ENCODE measurements around the gene FLRT2.

The FLRT2 gene

DNA sequence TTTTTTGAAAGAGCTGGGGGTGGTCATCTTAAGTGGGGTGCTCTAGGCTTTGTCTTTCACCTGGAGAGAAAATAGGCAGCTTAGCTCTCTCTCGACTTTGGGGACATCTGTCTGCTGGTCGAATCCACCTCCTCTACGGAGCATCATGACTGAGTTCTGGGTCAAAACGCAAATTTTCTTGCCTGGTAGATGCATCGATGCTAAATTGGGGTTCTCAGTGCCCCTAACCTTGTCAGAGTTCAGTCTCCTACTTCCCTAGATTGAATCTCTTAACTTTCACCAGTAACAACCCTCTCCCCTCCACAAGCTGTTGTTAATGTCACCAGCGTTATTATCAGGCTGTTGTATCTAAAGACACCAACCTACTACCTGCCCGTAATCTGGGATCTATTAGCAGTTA, 682 bp downstream of the FLRT2 start:
- no peak for DNase-seq (ENCODE audit: low read depth, low spot score)

DNA sequence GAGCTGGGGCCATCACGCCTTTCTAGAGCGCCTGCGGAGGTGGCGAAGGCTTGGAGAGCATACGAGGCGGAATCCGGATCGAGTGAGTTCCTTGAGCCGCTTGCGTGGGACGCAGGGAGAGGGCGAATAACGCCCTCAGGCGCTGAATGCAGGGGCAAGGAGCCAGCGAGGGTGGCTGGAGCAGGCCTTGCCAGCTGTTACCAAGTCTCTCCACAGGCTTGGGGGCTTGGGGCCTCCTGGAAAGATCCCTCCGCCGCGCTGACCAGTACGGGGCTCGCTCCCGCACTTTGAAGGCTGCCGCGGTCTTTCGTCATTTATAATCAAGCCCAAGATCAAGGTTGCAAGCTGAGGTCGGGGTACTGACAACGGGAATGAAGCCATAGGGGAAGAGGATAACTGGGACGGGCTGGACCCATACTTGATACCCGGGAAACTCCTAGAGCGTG, 1.2 kb downstream of the FLRT2 start:
- DNase-seq (ENCODE audit: low read depth, low spot score), result no peak

DNA sequence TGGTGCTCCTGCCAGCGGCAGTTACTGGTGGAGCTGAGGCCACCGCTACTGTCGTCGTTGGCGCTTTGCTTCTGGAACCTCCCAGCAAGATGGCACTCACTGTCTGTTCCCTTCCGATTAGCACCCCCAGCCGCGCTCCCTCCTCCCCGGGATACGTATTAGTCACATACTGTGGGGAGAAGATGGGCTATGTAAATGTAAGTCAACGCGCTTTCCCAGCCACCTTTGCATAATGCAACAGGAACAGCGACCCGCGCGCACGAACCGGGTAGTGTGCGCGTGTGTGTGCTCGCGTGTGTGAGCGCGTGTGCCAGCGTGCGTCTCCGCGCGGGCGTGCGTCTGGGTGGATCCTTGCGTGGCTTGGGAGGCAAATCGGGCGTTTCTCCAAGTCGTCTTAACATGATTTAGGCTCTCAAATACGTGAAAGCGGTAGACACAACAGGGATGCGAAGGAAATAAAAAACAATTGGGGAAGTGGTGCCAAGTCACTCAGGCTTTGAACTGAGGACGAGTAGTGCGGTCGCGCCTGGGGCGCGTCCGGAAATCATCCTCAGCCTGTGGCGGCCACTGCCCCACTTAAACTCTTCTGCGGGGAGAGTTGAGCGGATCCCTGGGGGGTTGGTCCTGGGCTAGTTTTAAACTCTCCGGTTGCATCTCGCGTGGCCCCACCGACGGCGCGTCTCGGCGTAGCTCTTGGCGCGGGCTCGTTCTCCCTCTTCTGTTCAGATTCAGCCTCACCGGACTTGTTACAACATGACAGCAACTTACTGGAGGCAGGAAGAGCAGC, 1.8 kb downstream of the FLRT2 start:
- DNase-seq (ENCODE audit: low read depth, low spot score), result no peak

DNA sequence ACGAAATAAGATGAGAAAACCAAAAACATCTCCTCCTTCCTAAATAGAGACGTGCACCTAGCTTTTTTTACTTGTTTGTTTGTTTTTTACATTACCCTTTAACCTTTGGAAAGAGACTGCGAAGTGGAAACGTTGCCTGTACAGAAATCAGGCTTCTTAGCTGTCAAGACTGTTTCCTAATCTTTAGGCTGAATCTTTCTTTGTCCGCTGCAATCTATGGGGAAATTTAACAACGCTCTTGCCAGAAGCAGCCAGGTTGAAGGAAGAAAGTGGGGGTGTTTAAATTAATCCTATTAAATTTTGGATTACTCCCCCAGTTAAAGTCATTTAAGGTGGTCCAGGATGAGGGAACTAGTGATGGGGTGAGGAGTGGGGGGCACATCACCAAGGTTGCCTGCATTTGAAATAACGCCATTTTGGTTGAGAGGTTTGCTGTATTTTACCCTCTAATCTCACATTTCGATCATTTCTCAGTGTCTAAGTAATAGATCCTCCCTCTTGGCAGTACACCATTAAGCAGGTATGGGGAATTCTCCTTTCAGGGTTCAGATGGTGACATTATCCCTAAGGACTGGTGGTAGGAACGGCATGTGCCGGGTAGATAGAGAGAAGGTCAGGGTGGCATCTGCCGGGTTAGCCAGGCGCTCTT, 2.6 kb downstream of the FLRT2 start:
- DNase-seq (ENCODE audit: low read depth, low spot score), result no peak

DNA sequence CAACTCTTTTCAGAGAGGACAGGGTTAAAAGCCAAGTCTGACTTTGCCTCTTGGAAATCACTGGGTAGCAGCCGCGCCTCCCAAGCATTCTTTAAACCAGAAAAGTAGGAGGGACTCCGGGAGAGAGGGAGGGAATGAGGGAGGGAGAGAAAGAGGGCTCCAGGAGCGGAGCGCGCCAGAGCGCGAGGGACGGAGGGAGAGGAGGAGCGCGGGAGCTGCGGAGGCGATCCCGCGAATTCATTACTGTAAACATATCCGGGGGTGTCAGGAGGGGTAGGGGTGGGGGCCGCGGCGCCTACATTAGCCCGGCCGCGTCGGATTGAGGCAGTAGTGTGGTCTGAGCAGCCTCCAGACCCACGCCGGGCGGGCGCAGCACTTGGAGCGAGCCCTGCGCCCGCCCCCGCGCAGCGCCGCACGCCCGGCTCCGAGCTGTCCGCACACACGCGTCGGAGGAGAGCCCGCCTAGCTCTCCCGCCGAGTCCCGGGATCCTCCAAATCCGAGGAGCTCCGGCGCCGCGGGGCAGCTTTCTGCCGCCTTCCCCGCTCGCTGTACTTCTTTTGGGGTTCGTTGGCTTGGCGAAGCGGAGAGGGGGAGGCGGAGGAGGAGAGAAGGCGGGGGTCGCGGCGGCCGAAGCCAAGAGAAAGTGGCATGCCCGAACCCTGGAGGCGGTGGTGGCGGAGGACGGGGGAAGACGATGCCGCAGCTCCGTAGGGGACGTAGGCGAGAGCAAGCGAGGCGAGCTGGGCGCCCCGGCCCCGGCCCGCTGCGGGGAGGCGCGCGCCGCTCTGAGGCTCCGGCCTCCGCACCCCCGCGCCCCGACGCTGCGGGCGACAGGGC, 3.3 kb downstream of the FLRT2 start:
- no peak for DNase-seq (ENCODE audit: low read depth, low spot score)

DNA sequence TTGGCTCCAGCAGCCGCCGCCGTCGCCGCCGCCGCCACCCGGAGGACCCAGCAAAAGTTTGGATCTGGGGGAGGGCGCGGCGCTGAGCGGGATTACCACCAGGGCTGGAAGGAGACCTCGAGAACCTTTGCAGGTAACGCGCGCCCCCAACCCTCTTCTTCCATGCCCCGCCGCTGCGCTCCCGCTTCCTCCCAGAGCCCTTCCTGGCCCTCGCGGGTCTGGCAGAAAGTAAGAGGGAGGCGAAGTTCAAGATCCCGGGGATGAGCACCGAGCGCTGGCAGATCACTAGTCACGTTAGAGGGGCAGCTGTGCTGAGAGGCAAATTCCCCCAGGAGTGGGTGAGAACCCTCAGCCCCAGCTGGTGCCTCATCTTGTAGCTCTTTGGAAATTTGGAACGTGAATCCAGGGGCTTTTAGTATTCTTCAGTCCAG, 3.9 kb downstream of the FLRT2 start:
- no peak for DNase-seq (ENCODE audit: low read depth, low spot score)

DNA sequence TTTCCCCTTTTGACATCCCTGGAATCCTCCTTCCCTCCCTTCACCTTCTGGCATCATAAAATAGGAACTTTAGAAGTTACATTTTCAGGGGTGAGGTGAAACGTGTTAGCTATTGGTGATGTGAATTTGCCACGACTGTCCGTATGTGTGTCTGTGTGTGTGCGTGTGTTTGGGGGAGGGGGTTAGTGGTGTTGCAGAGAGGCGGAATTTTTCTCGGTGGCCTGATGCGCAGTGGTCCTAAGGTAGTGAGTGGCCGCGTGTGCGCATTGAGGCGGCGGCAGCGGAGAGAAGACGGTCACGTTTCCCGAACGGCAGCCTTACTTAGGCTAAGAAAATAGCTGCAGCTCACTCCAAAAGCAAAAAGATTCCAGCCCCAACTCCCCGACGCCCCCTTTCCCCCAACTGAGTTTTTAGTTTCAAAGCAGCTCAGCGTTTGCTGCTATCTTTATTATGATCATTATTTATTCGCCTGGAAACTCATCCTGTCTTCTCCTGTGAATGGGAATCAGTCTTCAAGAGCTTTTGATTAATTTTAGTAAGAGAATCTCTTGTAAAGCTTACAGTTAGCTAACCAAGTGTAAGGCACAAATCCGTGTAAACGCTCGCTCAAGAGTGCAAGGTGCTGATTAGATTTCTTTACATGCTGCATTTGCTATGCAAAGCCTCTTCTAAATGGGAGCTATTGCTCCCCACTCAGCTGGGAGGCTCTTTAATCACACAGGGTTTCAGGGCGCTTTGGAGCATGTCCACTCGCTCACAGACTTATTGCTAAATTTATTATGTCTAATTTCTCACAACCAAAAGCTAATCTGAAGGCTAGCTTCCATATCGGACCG, 4.7 kb downstream of the FLRT2 start:
- DNase-seq (ENCODE audit: low read depth, low spot score), result no peak

DNA sequence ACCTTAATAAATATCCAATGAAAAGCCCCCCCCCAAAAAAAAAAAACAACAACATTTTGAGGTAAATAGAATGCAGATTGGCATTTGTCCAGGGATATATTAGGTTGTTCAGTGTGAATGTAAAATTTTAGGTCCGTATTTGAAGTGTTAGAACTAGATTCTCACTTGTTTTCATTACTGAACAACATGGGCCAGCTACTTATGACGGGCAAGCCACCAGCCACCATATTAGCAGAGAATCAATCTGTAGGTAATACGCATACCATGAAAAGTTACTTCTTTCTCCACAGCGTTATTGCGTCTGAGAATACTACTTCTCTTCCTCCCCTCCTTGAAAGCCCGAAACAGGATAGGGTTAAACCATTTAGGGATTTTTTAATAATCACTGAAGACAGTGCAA, 5.4 kb downstream of the FLRT2 start:
- no peak for DNase-seq (ENCODE audit: low read depth, low spot score)

DNA sequence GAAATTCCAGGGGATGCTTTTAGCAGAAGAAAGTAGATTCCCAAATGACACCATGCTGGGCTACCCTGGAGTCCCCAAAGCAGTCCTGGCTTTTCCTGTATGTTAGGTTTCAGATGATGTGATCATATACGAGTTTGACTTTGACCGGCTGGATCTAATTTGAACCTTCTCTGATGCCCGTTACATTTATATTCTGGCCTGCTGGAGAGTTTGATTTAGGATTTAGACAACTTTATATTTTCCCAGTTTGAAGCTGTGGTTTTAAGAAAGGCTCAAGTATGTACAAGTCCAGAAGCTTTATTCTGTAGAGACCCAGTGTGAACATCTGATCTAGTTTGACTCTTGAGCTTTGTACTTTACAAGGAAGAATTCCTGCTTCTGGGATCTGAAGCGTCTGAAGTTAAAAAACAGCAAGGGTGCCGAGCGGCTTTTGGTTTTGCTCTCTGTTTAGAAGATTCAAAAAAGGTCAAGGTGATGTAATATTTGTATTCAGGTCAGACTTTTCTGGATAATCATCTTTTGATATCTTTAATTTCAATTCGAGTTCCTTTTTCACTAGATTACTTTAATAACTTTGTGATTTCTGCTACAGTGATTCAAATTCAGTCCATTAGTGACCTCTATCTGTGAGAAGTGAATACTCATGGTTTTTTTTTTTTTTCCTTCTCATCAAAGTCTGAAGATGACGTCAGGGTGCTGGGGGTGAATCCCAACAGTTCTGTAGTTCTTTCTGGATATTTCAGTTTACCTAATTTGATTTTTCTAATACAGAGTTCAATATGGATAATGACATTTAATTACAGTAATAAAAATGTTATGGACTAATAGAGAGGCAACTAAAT, 6.3 kb downstream of the FLRT2 start:
- DNase-seq (ENCODE audit: low read depth, low spot score), result no peak

DNA sequence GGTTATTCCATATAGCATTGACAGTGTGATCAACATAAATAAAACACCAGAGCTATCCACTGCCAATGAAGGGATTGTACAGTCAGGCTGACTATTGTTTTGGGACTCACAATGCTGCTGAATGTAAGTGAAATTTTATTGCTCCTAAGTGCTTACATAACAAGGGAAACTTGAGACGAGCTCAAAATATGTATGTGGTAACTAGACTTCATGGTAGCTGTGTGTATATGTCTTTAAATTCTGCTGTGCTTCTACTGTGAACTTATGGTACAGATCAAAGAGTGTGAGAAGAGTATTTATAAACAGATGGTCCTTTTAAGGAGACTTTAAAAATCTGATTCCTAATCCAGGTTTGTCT, 6.9 kb downstream of the FLRT2 start:
- DNase-seq (ENCODE audit: low read depth, low spot score), result no peak

DNA sequence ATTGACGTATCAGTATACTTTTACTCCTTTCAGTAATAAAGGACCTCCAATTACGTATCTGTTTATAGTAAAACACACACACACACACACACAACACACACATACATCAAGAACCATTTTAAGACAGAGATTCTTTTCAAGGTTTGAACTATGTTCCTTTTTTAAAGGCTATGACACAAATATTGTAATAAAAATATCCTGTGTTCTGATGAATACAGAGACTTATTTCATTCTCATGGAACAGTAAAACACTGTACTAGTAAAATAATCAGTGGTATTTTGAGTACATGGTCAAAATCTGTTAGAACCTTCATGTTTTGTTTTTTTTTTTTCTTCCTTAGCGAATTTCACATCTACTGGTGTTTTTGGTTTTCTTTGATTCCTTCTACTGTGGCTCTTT, 7.6 kb downstream of the FLRT2 start:
- no peak for DNase-seq (ENCODE audit: low read depth, low spot score)

DNA sequence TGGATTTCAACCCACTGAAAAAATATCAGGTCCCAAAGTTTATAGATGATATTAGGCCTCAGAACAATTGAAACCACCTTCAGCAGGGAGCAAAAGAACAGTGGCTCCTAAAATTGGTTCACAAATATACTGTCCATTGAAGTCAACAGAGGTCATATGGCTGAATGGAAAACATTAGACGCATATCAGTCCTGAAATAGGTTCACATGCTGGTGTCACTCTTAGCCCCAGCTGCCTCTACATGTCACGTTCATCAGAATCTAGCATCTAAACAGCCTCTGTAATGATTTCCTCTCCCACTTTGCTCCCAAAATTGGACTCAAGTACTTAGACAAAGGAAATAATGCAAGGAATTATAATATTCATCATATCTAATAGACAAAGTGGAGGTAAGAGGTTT, 8.7 kb downstream of the FLRT2 start:
- DNase-seq (ENCODE audit: low read depth, low spot score), result no peak

DNA sequence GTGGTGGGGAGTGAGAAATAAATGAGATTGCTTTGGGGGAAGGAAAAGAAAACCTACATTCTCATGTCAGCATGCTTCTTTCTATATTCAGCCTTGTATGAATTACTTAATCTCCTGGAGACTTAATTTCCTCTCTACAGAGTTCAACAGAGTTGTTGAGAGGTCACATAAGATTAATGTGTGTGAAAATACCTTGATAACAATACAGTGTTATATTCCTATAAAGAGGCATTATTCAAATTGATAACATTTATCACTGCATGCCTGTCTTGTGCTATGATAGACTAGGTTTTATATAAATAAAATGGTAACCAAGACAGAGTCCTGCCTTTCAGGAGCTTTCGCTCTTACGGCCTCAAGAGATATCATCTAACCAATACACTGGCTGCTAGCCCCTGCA, 9.6 kb downstream of the FLRT2 start:
- DNase-seq (ENCODE audit: low read depth, low spot score), result no peak

DNA sequence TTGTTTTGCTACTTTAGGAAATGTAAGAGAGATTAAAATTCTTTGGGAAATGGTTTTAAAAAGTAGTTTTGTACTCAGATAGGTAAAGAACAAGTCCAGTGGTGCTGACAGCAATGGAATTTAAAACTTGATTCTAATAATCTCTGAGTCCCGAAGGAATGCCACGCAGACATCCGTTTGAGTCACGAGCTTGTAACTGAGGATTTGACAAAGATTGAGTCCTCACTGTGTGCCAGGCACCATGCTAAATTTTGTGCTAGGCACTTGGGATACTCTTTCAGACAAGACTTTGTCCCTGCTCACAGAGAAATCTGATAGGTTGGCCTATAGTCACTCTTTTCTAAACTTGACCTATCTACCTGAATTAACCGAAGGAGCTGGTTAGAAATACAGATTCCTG, 12.7 kb downstream of the FLRT2 start:
- DNase-seq (ENCODE audit: low read depth, low spot score), result no peak

DNA sequence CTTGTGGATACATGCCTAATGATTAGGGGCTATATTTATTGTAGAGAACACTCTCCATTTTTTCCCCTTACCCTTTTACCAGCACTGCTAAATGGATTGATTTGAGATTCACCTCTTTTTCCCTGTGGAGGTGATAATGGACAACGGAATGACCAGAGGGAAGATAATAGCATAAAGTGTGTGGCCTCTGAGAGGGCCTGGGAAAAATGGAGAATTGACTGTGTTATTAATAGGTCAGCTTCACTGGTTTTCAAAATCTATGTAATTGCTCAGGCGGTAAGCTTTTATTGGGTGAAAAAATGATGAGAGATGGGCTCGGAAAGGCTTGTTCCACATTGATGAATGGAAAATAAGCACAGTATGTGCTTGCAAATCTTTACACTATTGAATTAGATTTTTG, 15.8 kb downstream of the FLRT2 start:
- no peak for DNase-seq (ENCODE audit: low read depth, low spot score)

DNA sequence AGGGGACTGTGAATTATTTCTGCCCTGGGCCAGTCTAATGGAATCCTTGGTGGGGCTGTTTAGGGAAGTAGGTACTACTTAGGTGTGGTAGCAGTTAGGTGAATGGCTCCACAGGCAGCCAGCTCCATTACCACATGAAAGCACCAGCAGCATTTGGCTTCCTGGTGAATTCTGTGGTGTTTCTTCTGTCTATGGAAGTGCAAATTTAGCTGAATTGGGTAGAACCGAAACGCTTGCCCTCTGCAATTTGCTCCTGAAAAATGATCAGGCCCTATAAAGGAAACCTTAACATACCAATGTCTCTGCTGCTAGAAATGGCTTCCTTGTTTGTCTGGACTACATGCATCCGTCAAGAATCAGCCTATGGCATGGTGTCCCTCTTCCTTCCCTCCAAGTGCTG, 16.4 kb downstream of the FLRT2 start:
- DNase-seq (ENCODE audit: low read depth, low spot score), result no peak

DNA sequence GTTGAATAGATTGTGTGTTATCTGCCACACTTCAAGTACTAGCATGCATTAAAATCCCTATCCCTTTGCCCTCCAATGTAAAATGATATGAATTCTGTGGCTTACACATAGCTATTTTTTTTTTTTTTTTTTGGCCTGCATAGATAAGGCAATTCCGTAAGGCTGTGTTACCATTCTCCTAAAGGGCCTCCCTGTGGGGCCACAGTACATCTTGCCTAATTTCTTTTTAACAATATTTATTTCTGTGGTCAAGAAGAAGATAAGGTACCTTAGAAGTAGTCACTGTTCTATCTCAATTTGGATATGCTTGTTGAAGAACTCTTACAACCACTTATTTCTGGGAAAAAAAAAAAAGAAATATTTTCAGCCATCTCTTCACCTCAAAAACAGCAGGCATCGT, 19.8 kb downstream of the FLRT2 start:
- DNase-seq (ENCODE audit: low read depth, low spot score), result no peak

DNA sequence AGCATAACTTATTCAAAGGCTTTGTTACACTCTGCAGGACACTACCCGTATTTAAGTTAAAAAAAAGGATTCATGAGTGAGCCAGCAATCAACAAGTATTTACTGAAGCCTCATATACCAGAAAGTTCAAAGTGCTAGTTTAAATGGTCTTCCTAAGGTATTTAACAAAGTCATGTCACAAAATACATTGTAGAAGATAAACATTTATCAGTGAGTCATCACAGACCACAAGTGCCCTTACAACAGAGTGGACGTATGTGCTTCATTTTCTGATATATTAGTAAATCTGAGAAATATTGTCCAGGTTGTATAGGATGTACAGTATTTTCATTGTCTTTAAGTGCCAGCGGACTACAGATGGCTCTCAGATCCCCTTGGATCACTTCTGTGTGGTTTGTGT, 24.2 kb downstream of the FLRT2 start:
- no peak for DNase-seq (ENCODE audit: low read depth, low spot score)

DNA sequence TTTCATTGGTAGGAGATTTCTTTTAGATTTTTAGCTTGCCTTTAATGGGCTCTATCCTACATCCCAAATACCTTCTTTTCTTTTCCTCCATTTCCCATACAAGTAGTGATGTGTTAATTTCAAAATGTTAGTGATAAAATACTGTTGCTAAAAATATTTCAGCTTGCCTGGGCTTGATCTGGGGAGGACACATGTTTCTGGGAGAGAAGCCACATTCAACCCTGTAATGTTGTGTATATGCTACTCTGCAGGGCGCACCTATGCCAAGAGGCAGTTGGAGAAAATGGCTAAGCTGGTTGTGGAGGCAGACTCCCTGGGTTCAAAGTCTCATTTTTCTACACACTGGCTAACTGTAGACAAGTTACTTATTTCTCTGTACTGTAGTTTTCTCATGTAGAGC, 26.3 kb downstream of the FLRT2 start:
- DNase-seq (ENCODE audit: low read depth, low spot score), result no peak

DNA sequence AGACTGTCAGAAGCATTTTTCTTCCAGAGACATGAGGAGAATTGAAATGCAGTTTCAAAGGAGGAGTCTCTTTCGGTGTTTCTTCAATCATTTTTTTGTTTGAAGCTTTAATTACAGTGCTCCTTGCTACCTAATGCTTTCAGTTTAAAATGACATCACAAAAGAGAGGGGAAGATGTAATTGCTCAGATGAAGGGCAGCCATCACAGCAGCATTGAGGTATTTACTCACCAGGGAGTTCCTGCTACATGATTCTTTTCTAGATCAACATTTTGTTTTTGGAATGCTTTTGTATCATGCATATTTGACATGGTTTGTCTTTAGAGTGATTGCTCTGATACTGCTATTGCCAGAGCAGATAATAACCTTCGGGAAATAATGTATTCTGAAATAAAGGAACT, 28.6 kb downstream of the FLRT2 start:
- DNase-seq (ENCODE audit: low read depth, low spot score), result no peak

DNA sequence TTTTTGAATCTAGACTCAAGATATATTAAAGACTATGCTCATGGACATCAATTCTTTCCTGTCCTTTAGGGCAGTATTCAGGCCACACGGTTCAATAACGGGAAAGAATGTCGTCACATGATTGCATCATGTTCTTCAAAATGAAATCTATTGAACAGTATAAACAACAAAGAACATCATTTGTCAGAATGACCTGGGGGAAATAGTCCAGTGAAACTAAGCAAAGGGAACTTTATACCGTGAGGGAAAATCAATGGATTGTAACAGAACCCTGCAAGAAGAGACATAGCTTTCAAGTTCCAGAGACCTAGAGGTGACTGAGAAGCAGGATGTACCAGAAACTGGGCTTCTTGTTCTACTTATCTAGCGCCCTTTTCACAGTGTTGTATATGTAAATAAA, 32.7 kb downstream of the FLRT2 start:
- no peak for DNase-seq (ENCODE audit: low read depth, low spot score)

All from brain pericyte (primary cell).